ENCODE measurements around the gene GEMIN5.

DNA sequence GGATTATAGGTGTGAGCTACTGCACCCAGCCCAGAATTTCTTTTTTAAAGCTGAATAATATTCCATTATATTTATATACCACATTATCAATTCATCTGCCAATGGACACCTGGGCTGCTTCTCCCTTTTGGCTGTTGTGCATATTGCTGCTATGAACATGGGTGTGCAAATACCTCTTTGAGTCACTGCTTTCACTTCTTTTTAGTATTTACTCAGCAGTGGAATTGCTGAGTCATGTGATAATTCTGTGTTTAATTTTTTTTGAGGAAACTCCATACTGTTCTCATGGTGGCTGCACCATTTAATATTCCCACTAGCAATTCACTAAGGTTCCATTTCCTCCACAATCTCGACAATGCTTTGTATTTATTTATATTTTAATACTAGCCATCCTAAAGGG, 39.4 kb upstream of the GEMIN5 start:
- TF ChIP-seq, protein P1, sequence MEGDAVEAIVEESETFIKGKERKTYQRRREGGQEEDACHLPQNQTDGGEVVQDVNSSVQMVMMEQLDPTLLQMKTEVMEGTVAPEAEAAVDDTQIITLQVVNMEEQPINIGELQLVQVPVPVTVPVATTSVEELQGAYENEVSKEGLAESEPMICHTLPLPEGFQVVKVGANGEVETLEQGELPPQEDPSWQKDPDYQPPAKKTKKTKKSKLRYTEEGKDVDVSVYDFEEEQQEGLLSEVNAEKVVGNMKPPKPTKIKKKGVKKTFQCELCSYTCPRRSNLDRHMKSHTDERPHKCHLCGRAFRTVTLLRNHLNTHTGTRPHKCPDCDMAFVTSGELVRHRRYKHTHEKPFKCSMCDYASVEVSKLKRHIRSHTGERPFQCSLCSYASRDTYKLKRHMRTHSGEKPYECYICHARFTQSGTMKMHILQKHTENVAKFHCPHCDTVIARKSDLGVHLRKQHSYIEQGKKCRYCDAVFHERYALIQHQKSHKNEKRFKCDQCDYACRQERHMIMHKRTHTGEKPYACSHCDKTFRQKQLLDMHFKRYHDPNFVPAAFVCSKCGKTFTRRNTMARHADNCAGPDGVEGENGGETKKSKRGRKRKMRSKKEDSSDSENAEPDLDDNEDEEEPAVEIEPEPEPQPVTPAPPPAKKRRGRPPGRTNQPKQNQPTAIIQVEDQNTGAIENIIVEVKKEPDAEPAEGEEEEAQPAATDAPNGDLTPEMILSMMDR (IDR thresholded peaks at IDR 0.05) = no peak
- TF ChIP-seq POLR2AphosphoS5 (IDR thresholded peaks at IDR 0.05; ENCODE audit: low read depth, low read length) = no peak
- TF ChIP-seq, protein P2, sequence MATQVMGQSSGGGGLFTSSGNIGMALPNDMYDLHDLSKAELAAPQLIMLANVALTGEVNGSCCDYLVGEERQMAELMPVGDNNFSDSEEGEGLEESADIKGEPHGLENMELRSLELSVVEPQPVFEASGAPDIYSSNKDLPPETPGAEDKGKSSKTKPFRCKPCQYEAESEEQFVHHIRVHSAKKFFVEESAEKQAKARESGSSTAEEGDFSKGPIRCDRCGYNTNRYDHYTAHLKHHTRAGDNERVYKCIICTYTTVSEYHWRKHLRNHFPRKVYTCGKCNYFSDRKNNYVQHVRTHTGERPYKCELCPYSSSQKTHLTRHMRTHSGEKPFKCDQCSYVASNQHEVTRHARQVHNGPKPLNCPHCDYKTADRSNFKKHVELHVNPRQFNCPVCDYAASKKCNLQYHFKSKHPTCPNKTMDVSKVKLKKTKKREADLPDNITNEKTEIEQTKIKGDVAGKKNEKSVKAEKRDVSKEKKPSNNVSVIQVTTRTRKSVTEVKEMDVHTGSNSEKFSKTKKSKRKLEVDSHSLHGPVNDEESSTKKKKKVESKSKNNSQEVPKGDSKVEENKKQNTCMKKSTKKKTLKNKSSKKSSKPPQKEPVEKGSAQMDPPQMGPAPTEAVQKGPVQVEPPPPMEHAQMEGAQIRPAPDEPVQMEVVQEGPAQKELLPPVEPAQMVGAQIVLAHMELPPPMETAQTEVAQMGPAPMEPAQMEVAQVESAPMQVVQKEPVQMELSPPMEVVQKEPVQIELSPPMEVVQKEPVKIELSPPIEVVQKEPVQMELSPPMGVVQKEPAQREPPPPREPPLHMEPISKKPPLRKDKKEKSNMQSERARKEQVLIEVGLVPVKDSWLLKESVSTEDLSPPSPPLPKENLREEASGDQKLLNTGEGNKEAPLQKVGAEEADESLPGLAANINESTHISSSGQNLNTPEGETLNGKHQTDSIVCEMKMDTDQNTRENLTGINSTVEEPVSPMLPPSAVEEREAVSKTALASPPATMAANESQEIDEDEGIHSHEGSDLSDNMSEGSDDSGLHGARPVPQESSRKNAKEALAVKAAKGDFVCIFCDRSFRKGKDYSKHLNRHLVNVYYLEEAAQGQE (IDR thresholded peaks at IDR 0.05; ENCODE audit: insufficient read depth in 1 of 2, low read depth in 2 of 2, low read length in 1 of 2) = no peak

All from Panc1 (cell line).